GM13976 (cell line): ENCODE measurements around the gene MPP1.
"Not testable (repeated sequence)": the region's sequence is repeated elsewhere in the genome, so short reads cannot be mapped to it uniquely, and the experiment has no call there.

Experiments used
- DNase-seq: peaks from one replicate; pipeline ENCODE4 v3.0.0; 2012; ENCODE audit warnings: low spot score
- in situ Hi-C: fragments of 300-500 bp; cut with MboI; formaldehyde crosslinking; loops from one replicate; pipeline ENCODE4 v1.12.0; 2022; ENCODE audit warnings: low sequenced_read_pairs, mixed read lengths, inconsistent platforms; ENCODE audit not compliant: unreplicated experiment
- TF ChIP-seq, protein P1 (sequence below): IDR thresholded peaks from 2 replicates; pipeline ENCODE4 v1.5.1; 2012; ENCODE audit warnings: borderline replicate concordance, mild to moderate bottlenecking; ENCODE audit not compliant: insufficient read depth; ENCODE audit errors: extremely low read depth, missing control alignments, control extremely low read depth

Gene MPP1

DNA sequence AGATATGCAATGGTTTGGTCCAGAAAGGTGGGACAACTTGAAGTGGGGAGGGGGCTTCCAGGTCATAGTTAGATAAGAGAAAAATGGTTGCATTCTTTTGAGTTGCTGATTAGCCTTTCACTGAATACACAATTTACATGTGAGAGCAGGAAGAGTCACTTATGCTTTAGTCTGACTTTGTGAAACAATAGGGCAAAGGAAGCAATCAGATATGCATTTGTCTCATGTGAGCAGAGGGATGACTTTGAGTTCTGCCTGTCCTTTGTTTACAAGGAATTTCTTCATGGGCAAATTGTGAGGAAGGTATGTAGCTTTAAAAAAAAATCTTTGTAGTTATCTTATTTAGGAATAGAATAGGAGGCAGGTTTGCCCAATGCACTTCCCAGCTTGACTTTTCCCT lies 16.2 kb upstream of the MPP1 start:
- TF ChIP-seq, protein P1, sequence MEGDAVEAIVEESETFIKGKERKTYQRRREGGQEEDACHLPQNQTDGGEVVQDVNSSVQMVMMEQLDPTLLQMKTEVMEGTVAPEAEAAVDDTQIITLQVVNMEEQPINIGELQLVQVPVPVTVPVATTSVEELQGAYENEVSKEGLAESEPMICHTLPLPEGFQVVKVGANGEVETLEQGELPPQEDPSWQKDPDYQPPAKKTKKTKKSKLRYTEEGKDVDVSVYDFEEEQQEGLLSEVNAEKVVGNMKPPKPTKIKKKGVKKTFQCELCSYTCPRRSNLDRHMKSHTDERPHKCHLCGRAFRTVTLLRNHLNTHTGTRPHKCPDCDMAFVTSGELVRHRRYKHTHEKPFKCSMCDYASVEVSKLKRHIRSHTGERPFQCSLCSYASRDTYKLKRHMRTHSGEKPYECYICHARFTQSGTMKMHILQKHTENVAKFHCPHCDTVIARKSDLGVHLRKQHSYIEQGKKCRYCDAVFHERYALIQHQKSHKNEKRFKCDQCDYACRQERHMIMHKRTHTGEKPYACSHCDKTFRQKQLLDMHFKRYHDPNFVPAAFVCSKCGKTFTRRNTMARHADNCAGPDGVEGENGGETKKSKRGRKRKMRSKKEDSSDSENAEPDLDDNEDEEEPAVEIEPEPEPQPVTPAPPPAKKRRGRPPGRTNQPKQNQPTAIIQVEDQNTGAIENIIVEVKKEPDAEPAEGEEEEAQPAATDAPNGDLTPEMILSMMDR: no peak
- no peak for DNase-seq
- in situ Hi-C loops: loop anchor here (25.0 kb wide), 1 partner anchor 91 kb away; no protein-coding TSS in a partner anchor

- no peak for DNase-seq
- in situ Hi-C loops: loop anchor here (25.0 kb wide), 1 partner anchor 92 kb away; no protein-coding TSS in a partner anchor
- TF ChIP-seq, protein P1: no peak
Observed at GRCh38 chrX:154819771-154820341, 14.6 kb upstream of the MPP1 start.

GRCh38 chrX:154818916-154819770 lies 13.9 kb upstream of the MPP1 start:
- in situ Hi-C loops: loop anchor here (25.0 kb wide), 1 partner anchor 93 kb away; no protein-coding TSS in a partner anchor
- no peak for DNase-seq
- TF ChIP-seq, protein P1: no peak

DNA sequence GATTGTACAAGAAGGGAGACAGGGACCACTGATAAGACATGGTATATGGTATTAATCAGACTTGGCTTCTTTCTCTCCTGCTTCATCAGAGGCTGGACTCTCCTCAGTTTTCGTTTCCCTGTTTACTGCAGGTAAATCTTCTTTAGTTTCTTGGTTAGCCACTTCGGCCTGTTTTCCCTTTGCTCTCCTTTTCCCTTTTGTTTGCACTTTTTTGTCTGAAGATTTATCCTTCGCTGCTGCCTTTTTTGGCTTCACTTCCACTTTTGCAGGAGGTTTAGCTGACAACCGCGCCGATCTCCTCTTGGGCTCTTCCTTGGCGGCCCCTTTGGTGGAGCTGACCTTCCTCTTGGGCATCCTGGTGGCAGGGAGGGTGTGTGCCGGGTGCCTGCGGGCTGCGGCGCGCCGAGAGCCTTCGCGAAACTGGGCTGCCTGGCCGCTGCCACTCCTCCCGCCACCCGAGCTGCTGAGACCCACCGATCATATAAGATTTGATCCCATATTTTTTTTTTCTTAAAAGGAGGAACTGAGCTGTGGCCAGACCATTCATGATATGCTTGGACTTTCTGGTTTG lies 11.8 kb upstream of the MPP1 start:
- DNase-seq: not testable (repeated sequence)
- in situ Hi-C loops: loop anchor here (25.0 kb wide), 1 partner anchor 95 kb away; no protein-coding TSS in a partner anchor

DNA sequence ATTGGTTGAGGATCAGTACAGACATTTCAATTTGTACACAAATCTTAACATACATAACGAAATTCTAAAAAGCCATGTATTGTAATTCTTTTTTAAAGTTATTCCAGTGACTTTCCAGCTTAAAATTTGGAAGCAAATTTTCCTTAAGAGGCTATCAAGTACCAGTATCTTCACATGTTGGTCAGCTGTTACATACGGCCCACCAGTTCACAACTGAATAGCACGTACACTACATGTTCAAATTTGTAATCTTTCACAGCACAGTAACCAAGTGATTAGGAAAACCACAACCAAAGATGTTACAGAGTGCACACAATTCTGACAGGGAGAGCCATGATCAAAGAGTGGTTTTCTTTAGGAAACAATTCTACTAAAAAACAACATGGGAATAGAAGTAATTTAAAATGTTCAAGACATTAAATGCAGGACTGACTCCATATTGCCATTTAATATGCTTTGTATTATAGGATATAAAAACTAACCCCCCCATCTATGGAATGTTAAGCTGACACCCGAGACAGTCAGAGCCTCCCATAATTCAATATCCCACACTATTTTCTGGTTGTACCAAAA lies 11.1 kb upstream of the MPP1 start:
- in situ Hi-C loops: loop anchor here (25.0 kb wide), 1 partner anchor 96 kb away; no protein-coding TSS in a partner anchor
- DNase-seq: not testable (repeated sequence)

- DNase-seq: no peak
- TF ChIP-seq, protein P1: no peak
- in situ Hi-C loops: loop anchor here (25.0 kb wide), 1 partner anchor 97 kb away; no protein-coding TSS in a partner anchor
Observed at GRCh38 chrX:154815274-154815818, 10.1 kb upstream of the MPP1 start.

- in situ Hi-C loops: loop anchor here (25.0 kb wide), 1 partner anchor 98 kb away; no protein-coding TSS in a partner anchor
- TF ChIP-seq, protein P1: no peak
- DNase-seq: no peak
Observed at GRCh38 chrX:154813801-154814200, 8.5 kb upstream of the MPP1 start.
